22Rv1 (cell line): ENCODE results near the gene EGR1.

Experiments used
- H3K27ac ChIP-seq: fragments of 450-650 bp; 2 replicates; pipeline ENCODE4 v1.5.1; 2017
- CTCF ChIP-seq: fragments of 450-650 bp; IDR thresholded peaks from 2 replicates; pipeline ENCODE4 v1.5.1; 2017; ENCODE audit warnings: mild to moderate bottlenecking
- ZFX ChIP-seq: fragments of 450-650 bp; IDR thresholded peaks from 2 replicates; pipeline ENCODE4 v1.6.1; 2017; ENCODE audit warnings: antibody characterized with exemption, borderline replicate concordance

The EGR1 gene

GRCh38 chr5:138455232-138455930 is 9.9 kb upstream of the EGR1 start:
- TF ChIP-seq CTCF (no peak), ZFX (no peak)
- H3K27ac ChIP-seq = no peak overlapping the region

GRCh38 chr5:138457531-138458275 is 7.6 kb upstream of the EGR1 start:
- no peak for TF ChIP-seq ZFX
- TF ChIP-seq CTCF = no peak
- no peak overlapping the region for H3K27ac ChIP-seq

GRCh38 chr5:138458384-138458783 is 6.9 kb upstream of the EGR1 start:
- no peak overlapping the region for H3K27ac ChIP-seq
- no peak for TF ChIP-seq ZFX
- no peak for TF ChIP-seq CTCF

GRCh38 chr5:138458856-138459255 is 6.4 kb upstream of the EGR1 start:
- TF ChIP-seq ZFX (no peak), CTCF (no peak)
- H3K27ac ChIP-seq = no peak overlapping the region

- H3K27ac ChIP-seq = no peak overlapping the region
- no peak for TF ChIP-seq ZFX
- no peak for TF ChIP-seq CTCF
Measured at GRCh38 chr5:138459311-138459933, 5.9 kb upstream of the EGR1 start.

GRCh38 chr5:138460032-138460693 is 5.1 kb upstream of the EGR1 start:
- H3K27ac ChIP-seq = peak overlapping the region; percentile 98
- TF ChIP-seq CTCF (no peak), ZFX (no peak)
